Naive thymus-derived CD4-positive, alpha-beta T cell (primary cell): Measurements from ENCODE around the gene INPP5E. TPM values are rescaled to one million over a fixed set of nuclear protein-coding genes. Genes with fewer than 3 reads are reported as not detected.

ENCODE experiments used
- ATAC-seq: fragments of 150-1000 bp; cut with Tn5 transposase; 2 replicates; pipeline ENCODE4 v1.10.0; 2021; ENCODE audit warnings: mild to moderate bottlenecking, moderate library complexity
- CTCF ChIA-PET: fragments of 350-600 bp; sonication (Branson Sonifier 250); formaldehyde crosslinking; loops from one replicate; lab custom pipeline; 2021; ENCODE audit warnings: antibody characterized with exemption; lab: Charles Lee
- POLR2A ChIA-PET: fragments of 350-600 bp; sonication (Branson Sonifier 250); formaldehyde crosslinking; loops from one replicate; lab custom pipeline; 2021; ENCODE audit warnings: antibody characterized with exemption, inconsistent platforms; lab: Charles Lee
- DNase-seq, 9 donors: peaks; one replicate each; pipeline versions ENCODE4 v3.0.0 to v3.0.0-alpha.2; 2020 to 2022; ENCODE audit warnings: mixed read lengths in 1 of 9
- H3K27ac ChIP-seq: one replicate; pipeline ENCODE4 v1.7.0; 2013; ENCODE audit warnings: mild to moderate bottlenecking, low read depth, low read length, moderate library complexity
- H3K27me3 ChIP-seq, 2 donors: one replicate each; pipeline ENCODE4 v1.7.0; 2013; ENCODE audit warnings: low read length in 2 of 2, mild to moderate bottlenecking in 2 of 2, moderate library complexity in 2 of 2; ENCODE audit not compliant: control insufficient read depth in 2 of 2, insufficient read depth in 2 of 2
- H3K36me3 ChIP-seq, 3 experiments: 1 replicate in 2 of 3; 2 replicates in 1 of 3; pipeline ENCODE4 v1.7.0; 2013; ENCODE audit warnings: low read length in 3 of 3, mild to moderate bottlenecking in 3 of 3, moderate library complexity in 1 of 3; ENCODE audit not compliant: insufficient read depth in 3 of 3, control insufficient read depth in 2 of 3
- H3K4me1 ChIP-seq, 2 donors: one replicate each; pipeline ENCODE4 v1.7.0; 2013; ENCODE audit warnings: low read length in 2 of 2, mild to moderate bottlenecking in 2 of 2, moderate library complexity in 1 of 2; ENCODE audit not compliant: control insufficient read depth in 2 of 2, insufficient read depth in 2 of 2
- H3K4me3 ChIP-seq: 2 replicates; pipeline ENCODE4 v1.7.0; 2013; ENCODE audit warnings: mild to moderate bottlenecking, low read length
- H3K9me3 ChIP-seq, 3 experiments: 1 replicate in 2 of 3; 2 replicates in 1 of 3; pipeline ENCODE4 v1.7.0; 2013; ENCODE audit warnings: low read length in 3 of 3; ENCODE audit not compliant: control insufficient read depth in 2 of 3
- H3K27ac Mint-ChIP-seq, 9 donors: one replicate each; pipeline ENCODE4 v1.8.0; 2020 to 2022; ENCODE audit warnings: mixed read lengths in 9 of 9, mild to moderate bottlenecking in 8 of 9, moderate library complexity in 5 of 9, inconsistent platforms in 2 of 9
- H3K27me3 Mint-ChIP-seq, 5 donors: one replicate each; pipeline ENCODE4 v1.8.0; 2021 to 2022; ENCODE audit warnings: mixed read lengths in 5 of 5, mild to moderate bottlenecking in 1 of 5
- H3K36me3 Mint-ChIP-seq, 5 donors: one replicate each; pipeline ENCODE4 v1.8.0; 2020 to 2022; ENCODE audit warnings: mixed read lengths in 5 of 5, mild to moderate bottlenecking in 3 of 5, inconsistent platforms in 1 of 5
- H3K4me1 Mint-ChIP-seq, 7 donors: one replicate each; pipeline ENCODE4 v1.8.0; 2020 to 2022; ENCODE audit warnings: mixed read lengths in 7 of 7, mild to moderate bottlenecking in 3 of 7, inconsistent platforms in 1 of 7
- H3K4me3 Mint-ChIP-seq, 10 donors: one replicate each; pipeline ENCODE4 v1.8.0; 2020 to 2022; ENCODE audit warnings: mild to moderate bottlenecking in 10 of 10, mixed read lengths in 10 of 10, moderate library complexity in 6 of 10, inconsistent platforms in 2 of 10
- H3K9me3 Mint-ChIP-seq, 11 donors: one replicate each; pipeline ENCODE4 v1.8.0; 2020 to 2022; ENCODE audit warnings: mixed read lengths in 11 of 11, mild to moderate bottlenecking in 4 of 11, inconsistent platforms in 1 of 11, moderate library complexity in 1 of 11
- intact Hi-C, 2 donors: fragments of 100-400 bp; cut with micrococcal nuclease; formaldehyde crosslinking; loops; one replicate each; pipeline ENCODE4 v1.15.1; 2023
- polyA plus RNA-seq, 2 donors: library from polyadenylated mRNA; unstranded; fragments of 300-500 nt; fragmentation: Illumina TruSeq; gene quantifications; one replicate each; pipeline ENCODE4 v1.2.3, GENCODE V29; 2021
- total RNA-seq, 6 experiments: library from RNA in 5 of 6; stranded (reverse) in 5 of 6; gene quantifications; 1 replicate in 5 of 6; 2 replicates in 1 of 6; pipeline ENCODE4 v1.2.3 and lab custom pipeline; 2021 to 2026

The INPP5E gene
- total and polyA plus RNA-seq, 7 experiments from 2014 or later, result 2.3 to 23.8 (median 17.9) TPM

DNA sequence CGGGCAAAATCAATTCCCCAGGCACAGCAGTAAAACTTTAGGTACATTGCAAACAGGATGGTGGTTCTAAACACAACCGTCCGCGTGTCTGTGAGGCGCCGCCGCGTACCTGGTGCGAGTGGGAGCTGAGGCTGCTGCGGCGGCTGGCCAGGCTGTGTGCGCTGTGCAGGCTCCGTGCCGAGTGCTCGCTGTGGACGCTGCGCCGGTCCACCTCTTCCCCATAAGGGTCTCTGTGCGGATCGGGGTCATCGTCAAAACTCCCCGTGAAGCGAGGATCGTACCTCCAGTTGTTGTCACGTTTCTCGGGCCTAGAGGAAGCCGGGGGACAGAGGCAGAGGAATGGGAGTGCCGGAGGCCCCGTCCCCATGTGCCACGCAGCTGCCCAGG lies 26.5 kb upstream of the INPP5E start:
- no peak for DNase-seq
- no peak overlapping the region for H3K27ac Mint-ChIP-seq
- H3K4me3 Mint-ChIP-seq, result no peak overlapping the region
- no peaks in the 10 kb centered on the region for H3K9me3 Mint-ChIP-seq
- peaks cover 4 to 44% (median 5%) of the 10 kb centered on the region in 5 donors for H3K36me3 Mint-ChIP-seq
- ATAC-seq, result no peak
- Histone ChIP-seq H3K27ac (no peak overlapping the region), H3K4me1 (no peaks in the 10 kb centered on the region), H3K36me3 (peaks cover 32 to 96% (median 41%) of the 10 kb centered on the region in 3 experiments), H3K9me3 (no peaks in the 10 kb centered on the region), H3K27me3 (no peaks in the 10 kb centered on the region), H3K4me3 (no peak overlapping the region)
- H3K27me3 Mint-ChIP-seq, result no peaks in the 10 kb centered on the region
- intact Hi-C loops, result no loop called here
- H3K4me1 Mint-ChIP-seq, result peaks cover 0 to 6% (median 0%) of the 10 kb centered on the region in 7 donors
- CTCF ChIA-PET, result no interaction called here
- POLR2A ChIA-PET, result no interaction called here

DNA sequence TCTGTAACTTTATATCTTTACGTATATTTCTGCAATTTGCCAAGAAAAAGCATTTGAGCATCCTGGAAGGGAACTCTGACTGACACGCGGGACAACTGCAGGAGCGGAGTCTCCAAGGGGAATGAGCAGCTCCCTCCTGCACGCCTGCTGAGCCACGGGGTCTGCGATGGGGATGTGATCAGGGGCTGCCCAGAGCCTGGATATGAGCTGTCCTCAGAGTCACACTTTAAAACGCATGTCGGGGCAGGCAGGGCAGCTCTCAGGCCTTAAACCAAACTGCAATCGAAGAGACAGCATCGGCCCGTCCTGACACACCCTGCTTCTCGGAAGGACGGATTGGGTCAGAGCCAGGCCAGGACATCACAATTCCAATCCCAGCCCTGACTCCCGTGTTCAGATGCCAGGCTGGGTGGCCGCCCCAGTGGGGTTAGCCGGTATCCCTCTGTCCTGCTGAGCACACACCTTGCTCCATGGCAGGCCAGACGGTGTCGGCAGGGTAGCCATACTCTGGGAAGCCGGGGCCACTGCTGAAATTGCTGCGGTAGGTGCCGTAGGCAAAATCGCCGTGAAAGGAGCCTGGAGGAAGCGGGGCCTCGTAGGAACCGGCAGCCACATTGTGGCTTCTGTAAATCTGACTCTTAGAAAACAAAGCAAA lies 26.0 kb upstream of the INPP5E start:
- intact Hi-C loops, result no loop called here
- ATAC-seq, result no peak
- Histone ChIP-seq H3K9me3 (no peaks in the 10 kb centered on the region), H3K27ac (no peak overlapping the region), H3K4me3 (no peak overlapping the region), H3K4me1 (no peaks in the 10 kb centered on the region), H3K36me3 (peaks cover 31 to 96% (median 42%) of the 10 kb centered on the region in 3 experiments), H3K27me3 (no peaks in the 10 kb centered on the region)
- ChIA-PET POLR2A (no interaction called here), CTCF (no interaction called here)
- no peaks in the 10 kb centered on the region for H3K9me3 Mint-ChIP-seq
- H3K4me1 Mint-ChIP-seq, result peaks cover 0 to 6% (median 0%) of the 10 kb centered on the region in 7 donors
- peaks cover 4 to 47% (median 5%) of the 10 kb centered on the region in 5 donors for H3K36me3 Mint-ChIP-seq
- no peak for DNase-seq
- H3K27ac Mint-ChIP-seq, result no peak overlapping the region
- H3K27me3 Mint-ChIP-seq, result no peaks in the 10 kb centered on the region
- H3K4me3 Mint-ChIP-seq, result no peak overlapping the region

DNA sequence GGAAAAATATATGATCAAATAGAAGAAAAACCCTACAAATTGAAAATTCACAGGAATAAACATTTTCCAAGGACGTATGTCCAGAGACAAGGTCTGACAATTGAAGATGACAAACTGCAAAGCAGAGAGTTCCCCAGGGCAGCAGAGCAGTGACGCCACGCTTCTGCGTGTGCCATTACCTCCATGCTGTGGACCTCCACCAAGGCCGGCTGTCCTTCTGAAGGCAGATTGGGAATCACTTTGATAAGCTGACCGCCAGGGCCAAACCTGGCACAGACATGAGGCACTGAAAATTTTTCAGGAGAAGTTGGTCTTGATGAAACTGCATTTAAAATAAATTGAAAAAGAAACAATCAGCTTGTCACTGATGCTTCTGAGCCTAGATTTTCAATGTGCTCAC lies 24.6 kb upstream of the INPP5E start:
- H3K27ac ChIP-seq, result no peak overlapping the region
- H3K4me3 ChIP-seq, result no peak overlapping the region
- H3K4me1 Mint-ChIP-seq, result peaks cover 0 to 6% (median 0%) of the 10 kb centered on the region in 7 donors
- H3K9me3 Mint-ChIP-seq, result no peaks in the 10 kb centered on the region
- intact Hi-C loops, result no loop called here
- ATAC-seq, result no peak
- ChIA-PET POLR2A (no interaction called here), CTCF (interaction anchor here (0.6 kb wide), 2 partner anchors 18 to 157 kb away, joined by 3 read pairs; no protein-coding TSS in a partner anchor)
- no peaks in the 10 kb centered on the region for H3K4me1 ChIP-seq
- no peaks in the 10 kb centered on the region for H3K27me3 ChIP-seq
- H3K9me3 ChIP-seq, result no peaks in the 10 kb centered on the region
- peaks cover 4 to 49% (median 6%) of the 10 kb centered on the region in 5 donors for H3K36me3 Mint-ChIP-seq
- H3K4me3 Mint-ChIP-seq, result no peak overlapping the region
- no peaks in the 10 kb centered on the region for H3K27me3 Mint-ChIP-seq
- DNase-seq, result no peak
- H3K27ac Mint-ChIP-seq, result no peak overlapping the region
- peaks cover 30 to 93% (median 38%) of the 10 kb centered on the region in 3 experiments for H3K36me3 ChIP-seq

DNA sequence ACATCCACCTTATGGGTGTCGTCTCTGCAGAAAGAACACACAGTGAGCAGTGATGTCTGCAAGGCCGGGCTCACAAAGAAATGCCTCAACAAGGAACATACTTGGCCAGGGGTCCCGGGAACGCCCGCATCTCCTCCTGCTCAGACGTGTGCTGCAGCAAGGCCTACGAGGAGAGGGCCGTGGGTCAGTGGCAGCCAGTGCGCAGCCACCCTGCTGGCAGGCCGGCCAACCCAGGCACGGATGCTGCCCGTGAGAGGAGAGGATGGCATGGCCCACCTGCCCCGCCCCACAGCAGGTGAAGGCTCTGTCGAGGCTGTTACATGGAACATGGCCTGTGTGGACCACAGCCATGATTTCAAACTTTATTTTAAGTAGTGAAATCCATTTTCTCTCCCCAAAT lies 23.9 kb upstream of the INPP5E start:
- Mint-ChIP-seq H3K27me3 (no peaks in the 10 kb centered on the region), H3K4me1 (peaks cover 0 to 6% (median 0%) of the 10 kb centered on the region in 7 donors), H3K4me3 (no peak overlapping the region), H3K36me3 (peaks cover 4 to 56% (median 12%) of the 10 kb centered on the region in 5 donors), H3K9me3 (no peaks in the 10 kb centered on the region), H3K27ac (no peak overlapping the region)
- intact Hi-C loops, result no loop called here
- Histone ChIP-seq H3K4me1 (no peaks in the 10 kb centered on the region), H3K27me3 (no peaks in the 10 kb centered on the region), H3K9me3 (no peaks in the 10 kb centered on the region), H3K4me3 (no peak overlapping the region), H3K27ac (no peak overlapping the region), H3K36me3 (peaks cover 35 to 95% (median 39%) of the 10 kb centered on the region in 3 experiments)
- DNase-seq (no peak), ATAC-seq (no peak)
- ChIA-PET POLR2A (no interaction called here), CTCF (no interaction called here)

DNA sequence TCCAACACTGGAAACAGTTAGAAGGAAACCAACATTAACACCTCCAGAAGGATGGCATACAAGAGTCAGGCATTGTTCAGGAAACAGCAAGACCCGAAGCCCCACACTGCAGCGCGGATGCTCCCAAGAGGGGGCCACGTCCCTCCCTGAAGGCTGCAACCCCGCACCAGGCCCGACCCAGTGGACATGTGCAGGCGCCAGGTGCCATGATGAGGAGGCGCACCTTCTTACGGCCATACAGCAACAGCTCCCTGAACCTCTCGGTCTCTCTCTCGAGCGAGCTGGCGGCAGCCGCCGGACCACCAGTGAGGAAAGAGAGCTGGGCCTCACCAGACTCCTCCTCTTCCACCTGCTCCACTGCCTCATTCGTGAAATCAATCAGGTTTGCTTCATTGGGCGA lies 23.0 kb upstream of the INPP5E start:
- no peak for DNase-seq
- ATAC-seq, result no peak
- intact Hi-C loops, result no loop called here
- H3K27me3 Mint-ChIP-seq, result no peaks in the 10 kb centered on the region
- H3K27ac Mint-ChIP-seq, result no peak overlapping the region
- H3K4me3 Mint-ChIP-seq, result no peak overlapping the region
- Histone ChIP-seq H3K36me3 (peaks cover 35 to 97% (median 39%) of the 10 kb centered on the region in 3 experiments), H3K9me3 (no peaks in the 10 kb centered on the region), H3K4me1 (no peaks in the 10 kb centered on the region), H3K27ac (no peak overlapping the region), H3K27me3 (no peaks in the 10 kb centered on the region), H3K4me3 (no peak overlapping the region)
- H3K9me3 Mint-ChIP-seq, result no peaks in the 10 kb centered on the region
- POLR2A ChIA-PET, result no interaction called here
- CTCF ChIA-PET, result no interaction called here
- peaks cover 0 to 6% (median 0%) of the 10 kb centered on the region in 7 donors for H3K4me1 Mint-ChIP-seq
- peaks cover 4 to 54% (median 12%) of the 10 kb centered on the region in 5 donors for H3K36me3 Mint-ChIP-seq

DNA sequence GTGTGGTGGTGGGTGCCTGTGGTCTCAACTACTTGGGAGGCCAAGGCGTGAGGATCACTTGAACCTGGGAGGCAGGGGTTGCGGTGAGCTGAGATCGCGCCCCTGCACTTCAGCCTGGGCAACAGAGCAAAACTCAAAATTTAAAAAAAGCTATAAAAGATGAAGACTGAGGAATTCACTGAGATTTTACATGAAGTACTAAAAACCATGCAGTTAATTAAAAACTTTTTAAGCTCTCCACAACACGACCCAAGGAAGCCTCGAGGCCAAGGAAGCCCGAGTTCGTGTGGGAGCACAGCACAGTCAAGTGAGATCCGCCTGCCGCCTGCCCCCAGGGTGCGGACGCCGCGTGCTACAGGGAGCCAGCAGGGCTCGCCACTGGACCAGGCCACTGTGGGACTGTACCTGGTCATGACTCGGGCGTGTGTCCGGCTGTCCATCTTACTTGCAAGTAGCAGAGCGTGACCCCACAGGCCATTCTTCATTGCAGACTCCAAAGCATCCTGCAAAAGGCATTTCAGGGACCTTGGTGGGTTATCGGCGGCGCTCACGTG lies 21.2 kb upstream of the INPP5E start:
- no peak overlapping the region for H3K27ac ChIP-seq
- ATAC-seq (no peak), DNase-seq (no peak)
- no peaks in the 10 kb centered on the region for H3K9me3 ChIP-seq
- ChIA-PET POLR2A (no interaction called here), CTCF (no interaction called here)
- H3K27me3 ChIP-seq, result no peaks in the 10 kb centered on the region
- H3K36me3 ChIP-seq, result peaks cover 41 to 97% (median 44%) of the 10 kb centered on the region in 3 experiments
- Mint-ChIP-seq H3K27ac (no peak overlapping the region), H3K36me3 (peaks cover 4 to 60% (median 14%) of the 10 kb centered on the region in 5 donors), H3K9me3 (no peaks in the 10 kb centered on the region), H3K27me3 (no peaks in the 10 kb centered on the region), H3K4me1 (peaks cover 0 to 6% (median 0%) of the 10 kb centered on the region in 7 donors), H3K4me3 (no peak overlapping the region)
- intact Hi-C loops, result no loop called here
- H3K4me3 ChIP-seq, result no peak overlapping the region
- H3K4me1 ChIP-seq, result no peaks in the 10 kb centered on the region

DNA sequence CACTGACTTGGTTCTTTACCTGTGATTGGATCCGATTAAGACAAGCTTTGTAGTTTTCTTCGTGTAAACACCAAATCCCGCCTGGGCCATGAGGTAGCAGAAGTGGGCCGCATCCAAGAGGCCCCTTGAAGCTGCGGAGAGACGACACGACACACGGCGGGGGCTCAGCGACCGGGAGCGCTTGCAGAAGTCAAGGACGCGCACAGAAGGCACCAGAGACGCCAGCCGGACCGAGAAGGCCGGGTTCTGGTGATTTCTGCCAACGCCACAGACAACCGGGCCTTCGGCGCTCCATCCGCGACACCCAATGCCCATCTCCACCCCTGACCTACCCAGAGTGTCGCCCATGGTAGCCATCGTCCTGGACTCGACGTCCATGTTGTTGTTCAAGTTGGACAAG lies 19.8 kb upstream of the INPP5E start:
- intact Hi-C loops, result no loop called here
- Histone ChIP-seq H3K27ac (no peak overlapping the region), H3K9me3 (no peaks in the 10 kb centered on the region), H3K4me3 (no peak overlapping the region), H3K27me3 (no peaks in the 10 kb centered on the region), H3K36me3 (peaks cover 32 to 97% (median 40%) of the 10 kb centered on the region in 3 experiments), H3K4me1 (no peaks in the 10 kb centered on the region)
- H3K4me1 Mint-ChIP-seq, result peaks cover 0 to 6% (median 0%) of the 10 kb centered on the region in 7 donors
- ATAC-seq (no peak), DNase-seq (no peak)
- ChIA-PET CTCF (no interaction called here), POLR2A (no interaction called here)
- no peak overlapping the region for H3K27ac Mint-ChIP-seq
- peaks cover 0 to 57% (median 13%) of the 10 kb centered on the region in 5 donors for H3K36me3 Mint-ChIP-seq
- H3K4me3 Mint-ChIP-seq, result no peak overlapping the region
- H3K27me3 Mint-ChIP-seq, result no peaks in the 10 kb centered on the region
- H3K9me3 Mint-ChIP-seq, result no peaks in the 10 kb centered on the region
